H9 (cell line): Measurements from ENCODE around the gene CXCR5. TPM values are rescaled to one million over a fixed set of nuclear protein-coding genes. Genes with fewer than 3 reads are reported as not detected.

Source experiments
- DNase-seq: peaks from one replicate; pipeline ENCODE4 v3.0.0-alpha.2; 2017
- H2AFZ ChIP-seq: one replicate; pipeline ENCODE4 v1.6.1; 2013; ENCODE audit warnings: mild to moderate bottlenecking, low read length, control low read depth, moderate library complexity
- H2AK5ac ChIP-seq: 2 replicates; pipeline ENCODE4 v1.6.1; 2013; ENCODE audit warnings: low read length, control low read depth, mixed read lengths; ENCODE audit not compliant: insufficient read length
- H2BK120ac ChIP-seq: one replicate; pipeline ENCODE4 v1.6.1; 2013; ENCODE audit warnings: low read depth, mild to moderate bottlenecking, low read length, control low read depth, inconsistent platforms; ENCODE audit not compliant: poor library complexity, severe bottlenecking
- H2BK12ac ChIP-seq: 2 replicates; pipeline ENCODE4 v1.6.1; 2013; ENCODE audit warnings: low read length, control low read depth, mixed read lengths, low read depth; ENCODE audit not compliant: insufficient read length
- H2BK15ac ChIP-seq: 2 replicates; pipeline ENCODE4 v1.6.1; 2013; ENCODE audit warnings: low read depth, low read length, control low read depth
- H2BK20ac ChIP-seq: one replicate; pipeline ENCODE4 v1.6.1; 2013; ENCODE audit warnings: low read depth, mild to moderate bottlenecking, low read length, control low read depth, inconsistent platforms; ENCODE audit not compliant: poor library complexity, severe bottlenecking
- H2BK5ac ChIP-seq: 2 replicates; pipeline ENCODE4 v1.6.1; 2013; ENCODE audit warnings: low read length, control low read depth, mixed read lengths; ENCODE audit not compliant: insufficient read length
- H3K14ac ChIP-seq: 2 replicates; pipeline ENCODE4 v1.6.1; 2013; ENCODE audit warnings: low read length, control low read depth; ENCODE audit not compliant: insufficient read depth
- H3K18ac ChIP-seq: 2 replicates; pipeline ENCODE4 v1.6.1; 2013; ENCODE audit warnings: low read depth, mild to moderate bottlenecking, mixed read lengths, low read length, control low read depth; ENCODE audit not compliant: insufficient read length
- H3K23ac ChIP-seq: 2 replicates; pipeline ENCODE4 v1.6.1; 2013; ENCODE audit warnings: low read length, control low read depth, mixed read lengths, low read depth; ENCODE audit not compliant: insufficient read length
- H3K23me2 ChIP-seq: 2 replicates; pipeline ENCODE4 v1.6.1; 2013; ENCODE audit warnings: low read depth, mild to moderate bottlenecking, mixed read lengths, low read length, control low read depth; ENCODE audit not compliant: insufficient read length, poor library complexity, severe bottlenecking
- H3K27ac ChIP-seq: 2 replicates; pipeline ENCODE4 v1.5.1; 2013; ENCODE audit warnings: low read length, control low read depth, mixed read lengths, low read depth; ENCODE audit not compliant: insufficient read length
- H3K27me3 ChIP-seq: 2 replicates; pipeline ENCODE4 v1.6.1; 2013; ENCODE audit warnings: low read length, control low read depth, inconsistent platforms; ENCODE audit not compliant: insufficient read depth
- H3K4ac ChIP-seq: 2 replicates; pipeline ENCODE4 v1.6.1; 2013; ENCODE audit warnings: low read depth, mild to moderate bottlenecking, control low read depth, inconsistent platforms, low read length, moderate library complexity
- H3K4me1 ChIP-seq: 2 replicates; pipeline ENCODE4 v1.6.1; 2013; ENCODE audit warnings: low read length, control low read depth, inconsistent platforms; ENCODE audit not compliant: insufficient read depth
- H3K4me2 ChIP-seq: 2 replicates; pipeline ENCODE4 v1.6.1; 2013; ENCODE audit warnings: low read length, control low read depth, mixed read lengths; ENCODE audit not compliant: insufficient read length, insufficient read depth
- H3K56ac ChIP-seq: 2 replicates; pipeline ENCODE4 v1.6.1; 2013; ENCODE audit warnings: low read depth, mild to moderate bottlenecking, mixed read lengths, low read length, control low read depth; ENCODE audit not compliant: insufficient read length
- H3K79me1 ChIP-seq: 2 replicates; pipeline ENCODE4 v1.6.1; 2013; ENCODE audit warnings: low read depth, mild to moderate bottlenecking, moderate library complexity, low read length, control low read depth, inconsistent platforms; ENCODE audit not compliant: insufficient read depth, poor library complexity, severe bottlenecking
- H3K79me2 ChIP-seq: 2 replicates; pipeline ENCODE4 v1.6.1; 2013; ENCODE audit warnings: low read length, control low read depth, inconsistent platforms; ENCODE audit not compliant: insufficient read depth
- H3K9ac ChIP-seq: 2 replicates; pipeline ENCODE4 v1.6.1; 2013; ENCODE audit warnings: low read length, control low read depth, mixed read lengths; ENCODE audit not compliant: insufficient read length; ENCODE audit errors: extremely low read depth
- H3K9me3 ChIP-seq: one replicate; pipeline ENCODE4 v1.6.1; 2013; ENCODE audit warnings: low read depth, low read length, inconsistent platforms; ENCODE audit not compliant: control insufficient read depth
- H3T11ph ChIP-seq: one replicate; pipeline ENCODE4 v1.6.1; 2013; ENCODE audit warnings: mild to moderate bottlenecking, low read length, control low read depth, inconsistent platforms
- H4K20me1 ChIP-seq: one replicate; pipeline ENCODE4 v1.6.1; 2013; ENCODE audit not compliant: control insufficient read depth, insufficient read length, insufficient read depth
- H4K5ac ChIP-seq: 2 replicates; pipeline ENCODE4 v1.6.1; 2013; ENCODE audit warnings: low read depth, mild to moderate bottlenecking, mixed read lengths, low read length, control low read depth; ENCODE audit not compliant: insufficient read length
- H4K8ac ChIP-seq: replicated peaks from 2 replicates; pipeline ENCODE4 v1.6.1; 2013; ENCODE audit warnings: low read length, control low read depth, mixed read lengths, low read depth; ENCODE audit not compliant: insufficient read length
- H4K91ac ChIP-seq: 2 replicates; pipeline ENCODE4 v1.6.1; 2013; ENCODE audit warnings: low read depth, mild to moderate bottlenecking, moderate library complexity, mixed read lengths, low read length, control low read depth; ENCODE audit not compliant: insufficient read length
- H3K27ac Mint-ChIP-seq, 3 experiments: 2 replicates in 2 of 3; 3 replicates in 1 of 3; pipeline ENCODE4 v1.8.0; 2020 to 2021; ENCODE audit warnings: mixed read lengths in 3 of 3, mild to moderate bottlenecking in 1 of 3, moderate library complexity in 1 of 3
- H3K27me3 Mint-ChIP-seq: 2 replicates; pipeline ENCODE4 v1.8.0; 2021; ENCODE audit warnings: low read depth, mild to moderate bottlenecking, moderate library complexity, mixed read lengths
- H3K36me3 Mint-ChIP-seq, 3 experiments: 2 replicates in 2 of 3; 3 replicates in 1 of 3; pipeline ENCODE4 v1.8.0; 2020 to 2021; ENCODE audit warnings: low read depth in 3 of 3, mixed read lengths in 3 of 3; ENCODE audit not compliant: insufficient read depth in 1 of 3
- H3K4me1 Mint-ChIP-seq, 2 experiments: 2 replicates each; pipeline ENCODE4 v1.8.0; 2020; ENCODE audit warnings: mixed read lengths in 2 of 2
- H3K4me3 Mint-ChIP-seq, 2 experiments: 2 replicates in 1 of 2; 3 replicates in 1 of 2; pipeline ENCODE4 v1.8.0; 2020 to 2021; ENCODE audit warnings: mild to moderate bottlenecking in 2 of 2, mixed read lengths in 2 of 2, moderate library complexity in 1 of 2
- H3K9me3 Mint-ChIP-seq, 2 experiments: 2 replicates in 1 of 2; 3 replicates in 1 of 2; pipeline ENCODE4 v1.8.0; 2020; ENCODE audit warnings: mild to moderate bottlenecking in 2 of 2, mixed read lengths in 2 of 2, moderate library complexity in 1 of 2
- CTCF ChIP-seq: fragments of 200-600 bp; sonication (generic); conservative IDR thresholded peaks from 3 replicates; pipeline ENCODE4 v1.8.0; 2021; ENCODE audit warnings: antibody characterized with exemption, mild to moderate bottlenecking
- WGBS: extraction: QIAGEN DNeasy Blood & Tissue Kit; methylation state at CpG from one replicate; pipeline ENCODE4 v1.1.7; 2013; ENCODE audit warnings: missing lambda C conversion rate, low lambda C conversion rate, mixed read lengths; ENCODE audit not compliant: insufficient read length; ENCODE audit errors: extremely low coverage; 5-methylcytosine and 5-hydroxymethylcytosine counted together
- total RNA-seq: library from RNA; stranded (reverse); gene quantifications from 2 replicates; pipeline ENCODE4 v1.2.1, GENCODE V29; 2021

Gene CXCR5
- total RNA-seq, 1 experiment from 2014 or later, result 0.07 TPM

GRCh38 chr11:118868659-118869058 is 15.0 kb upstream of the CXCR5 start:
- H3K4ac ChIP-seq, result no peak overlapping the region
- no peak overlapping the region for H3T11ph ChIP-seq
- no peak for DNase-seq
- WGBS, result no CpG with 5 or more reads among the region's 2 CpGs
- H2AK5ac ChIP-seq, result no peak overlapping the region
- H2BK120ac ChIP-seq, result no peak overlapping the region
- H3K9ac ChIP-seq, result no peak overlapping the region
- no peak overlapping the region for H2AFZ ChIP-seq
- no peak overlapping the region for H2BK20ac ChIP-seq
- H4K91ac ChIP-seq, result no peak overlapping the region
- no peak overlapping the region for H3K23ac ChIP-seq
- H4K5ac ChIP-seq, result no peak overlapping the region
- no peaks in the 10 kb centered on the region for H3K79me2 ChIP-seq
- no peaks in the 10 kb centered on the region for H3K23me2 ChIP-seq
- H3K4me1 ChIP-seq, result peaks cover 11% of the 10 kb centered on the region; the same call in 1 of the 2 replicates
- H2BK5ac ChIP-seq, result no peak overlapping the region
- Mint-ChIP-seq H3K27me3 (peaks cover 4% of the 10 kb centered on the region), H3K9me3 (no peaks in the 10 kb centered on the region), H3K36me3 (no peaks in the 10 kb centered on the region), H3K4me3 (no peak overlapping the region), H3K27ac (peak overlapping the region in 1 of 3 experiments; percentile 70; a peak in 3 of 7 replicates), H3K4me1 (peaks cover 24 to 30% of the 10 kb centered on the region in 2 experiments)
- H4K8ac ChIP-seq, result no peak overlapping the region
- no peak overlapping the region for H2BK12ac ChIP-seq
- H2BK15ac ChIP-seq, result no peak overlapping the region
- no peaks in the 10 kb centered on the region for H3K79me1 ChIP-seq
- H3K14ac ChIP-seq, result no peak overlapping the region
- no peaks in the 10 kb centered on the region for H4K20me1 ChIP-seq
- H3K18ac ChIP-seq, result no peak overlapping the region
- H3K9me3 ChIP-seq, result no peaks in the 10 kb centered on the region
- H3K56ac ChIP-seq, result no peak overlapping the region
- H3K27ac ChIP-seq, result no peak overlapping the region
- no peak for TF ChIP-seq CTCF
- H3K4me2 ChIP-seq, result no peak overlapping the region
- no peaks in the 10 kb centered on the region for H3K27me3 ChIP-seq
